ENCODE results near the gene FAM20C.

GRCh38 chr7:175955-176354 is 16.4 kb upstream of the FAM20C start:
- TF ChIP-seq CTCF (IDR thresholded peaks at IDR 0.05) (no peak), SIN3A (IDR thresholded peaks at IDR 0.05; ENCODE audit: borderline replicate concordance, insufficient read depth, low read depth, low read length) (no peak), TCF7L2 (IDR thresholded peaks at IDR 0.05; ENCODE audit: low read depth, low read length) (no peak), POLR2AphosphoS5 (IDR thresholded peaks at IDR 0.05; ENCODE audit: low read depth, low read length) (no peak)
- TF ChIP-seq, protein P1, sequence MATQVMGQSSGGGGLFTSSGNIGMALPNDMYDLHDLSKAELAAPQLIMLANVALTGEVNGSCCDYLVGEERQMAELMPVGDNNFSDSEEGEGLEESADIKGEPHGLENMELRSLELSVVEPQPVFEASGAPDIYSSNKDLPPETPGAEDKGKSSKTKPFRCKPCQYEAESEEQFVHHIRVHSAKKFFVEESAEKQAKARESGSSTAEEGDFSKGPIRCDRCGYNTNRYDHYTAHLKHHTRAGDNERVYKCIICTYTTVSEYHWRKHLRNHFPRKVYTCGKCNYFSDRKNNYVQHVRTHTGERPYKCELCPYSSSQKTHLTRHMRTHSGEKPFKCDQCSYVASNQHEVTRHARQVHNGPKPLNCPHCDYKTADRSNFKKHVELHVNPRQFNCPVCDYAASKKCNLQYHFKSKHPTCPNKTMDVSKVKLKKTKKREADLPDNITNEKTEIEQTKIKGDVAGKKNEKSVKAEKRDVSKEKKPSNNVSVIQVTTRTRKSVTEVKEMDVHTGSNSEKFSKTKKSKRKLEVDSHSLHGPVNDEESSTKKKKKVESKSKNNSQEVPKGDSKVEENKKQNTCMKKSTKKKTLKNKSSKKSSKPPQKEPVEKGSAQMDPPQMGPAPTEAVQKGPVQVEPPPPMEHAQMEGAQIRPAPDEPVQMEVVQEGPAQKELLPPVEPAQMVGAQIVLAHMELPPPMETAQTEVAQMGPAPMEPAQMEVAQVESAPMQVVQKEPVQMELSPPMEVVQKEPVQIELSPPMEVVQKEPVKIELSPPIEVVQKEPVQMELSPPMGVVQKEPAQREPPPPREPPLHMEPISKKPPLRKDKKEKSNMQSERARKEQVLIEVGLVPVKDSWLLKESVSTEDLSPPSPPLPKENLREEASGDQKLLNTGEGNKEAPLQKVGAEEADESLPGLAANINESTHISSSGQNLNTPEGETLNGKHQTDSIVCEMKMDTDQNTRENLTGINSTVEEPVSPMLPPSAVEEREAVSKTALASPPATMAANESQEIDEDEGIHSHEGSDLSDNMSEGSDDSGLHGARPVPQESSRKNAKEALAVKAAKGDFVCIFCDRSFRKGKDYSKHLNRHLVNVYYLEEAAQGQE (IDR thresholded peaks at IDR 0.05; ENCODE audit: insufficient read depth in 1 of 2, low read depth in 2 of 2, low read length in 1 of 2): no peak

All from Panc1 (cell line).